Esophagus (tissue), 2 donors: ENCODE data around the gene PGBD4. TPM values are rescaled to one million over a fixed set of nuclear protein-coding genes. Genes with fewer than 3 reads are reported as not detected.

Experiments
- H3K27ac ChIP-seq, 2 donors: one replicate each; pipeline ENCODE4 v1.5.1; 2013; ENCODE audit warnings: low read depth in 2 of 2, mild to moderate bottlenecking in 2 of 2, inconsistent platforms in 1 of 2, low read length in 1 of 2, moderate library complexity in 1 of 2
- H3K27me3 ChIP-seq, 2 donors: one replicate each; pipeline ENCODE4 v1.6.1; 2013; ENCODE audit warnings: low read length in 2 of 2, control low read depth in 1 of 2, mild to moderate bottlenecking in 1 of 2; ENCODE audit not compliant: insufficient read depth in 2 of 2, control insufficient read depth in 1 of 2
- H3K36me3 ChIP-seq, 2 donors: one replicate each; pipeline ENCODE4 v1.6.1; 2013; ENCODE audit warnings: low read length in 1 of 2; ENCODE audit not compliant: control insufficient read depth in 2 of 2, insufficient read depth in 2 of 2
- H3K4me1 ChIP-seq, 2 donors: one replicate each; pipeline ENCODE4 v1.6.1; 2013; ENCODE audit warnings: low read length in 1 of 2; ENCODE audit not compliant: control insufficient read depth in 2 of 2, insufficient read depth in 2 of 2
- H3K4me3 ChIP-seq, 2 donors: one replicate each; pipeline ENCODE4 v1.5.1; 2013; ENCODE audit warnings: low read length in 2 of 2, mild to moderate bottlenecking in 2 of 2, low read depth in 1 of 2, moderate library complexity in 1 of 2
- H3K9me3 ChIP-seq, 2 donors: one replicate each; pipeline ENCODE4 v1.6.1; 2013; ENCODE audit warnings: mild to moderate bottlenecking in 2 of 2, low read depth in 1 of 2, low read length in 1 of 2, moderate library complexity in 1 of 2; ENCODE audit not compliant: control insufficient read depth in 2 of 2, insufficient read depth in 1 of 2
- WGBS, 2 donors: extraction: QIAGEN DNeasy Blood & Tissue Kit; methylation state at CpG; one replicate each; pipeline ENCODE4 v1.1.7; 2013; 5-methylcytosine and 5-hydroxymethylcytosine counted together
- polyA plus RNA-seq, 2 donors: library from polyadenylated mRNA; stranded (reverse); fragments of 200-250 nt; gene quantifications; one replicate each; pipeline ENCODE4 v1.2.3, GENCODE V29; 2013
- donor health status: healthy with polysubstance abuse.
- donor health status: Bipolar disorder and iron deficiency.

The PGBD4 gene
- under 1 TPM; 0.49 to 0.71 TPM for polyA plus RNA-seq

DNA sequence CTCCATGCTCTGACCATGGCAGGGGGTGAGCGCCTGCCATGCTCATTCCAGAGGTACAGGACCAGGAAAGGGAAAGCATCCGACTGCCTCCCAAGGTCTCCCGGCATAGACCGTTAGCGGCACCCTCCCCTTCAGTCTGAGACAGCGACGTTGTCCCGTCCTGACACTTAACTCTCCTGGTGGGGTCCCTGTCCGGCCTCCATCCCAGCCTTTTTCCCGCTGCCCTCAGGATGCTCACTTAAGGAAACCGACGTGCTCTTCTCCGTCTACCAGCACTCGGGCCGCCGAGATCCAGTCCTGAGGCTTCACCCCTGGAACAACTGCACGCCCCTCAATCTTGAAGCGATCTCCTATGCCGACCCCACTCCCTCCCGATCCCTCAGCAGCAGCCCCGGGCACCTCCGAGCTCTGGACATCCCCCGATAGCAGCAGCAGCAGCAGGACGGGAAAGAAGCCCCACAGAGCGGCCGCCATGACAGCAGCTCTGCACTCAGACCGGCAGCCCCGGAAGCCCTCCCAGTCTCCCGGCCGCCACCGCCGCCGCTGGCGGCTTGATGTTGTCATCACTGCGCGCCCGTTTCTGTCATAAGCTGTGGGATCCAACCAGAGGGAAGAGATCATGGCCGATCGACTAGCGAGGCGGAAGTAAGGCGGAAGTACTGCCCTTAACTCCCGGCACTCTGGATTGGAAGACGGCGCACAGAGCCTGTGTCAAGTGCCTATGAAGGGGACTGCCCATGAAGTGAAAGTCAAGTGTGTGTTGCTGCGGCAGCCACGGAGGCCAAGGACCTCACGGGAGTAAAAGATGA, at the start of gene PGBD4, which contains the start of gene EMC7:
Gene PGBD4 (plus strand): TSS at position 718 of the 809 bp plus-strand sequence. CDS start 449 bp downstream, outside the sequence.
Gene EMC7 (minus strand): TSS at position 497 of the 809 bp plus-strand sequence. CDS start 23 bp downstream, at position 474.
- Histone ChIP-seq H3K4me1 (peaks cover 0 to 2% of the 10 kb centered on the region in 2 donors), H3K4me3 (peak within 1 kb of the TSS; percentile 94 to 96), H3K27me3 (no peaks in the 10 kb centered on the region), H3K27ac (peak within 1 kb of the TSS; percentile 81 to 92), H3K9me3 (no peaks in the 10 kb centered on the region), H3K36me3 (no peaks in the 10 kb centered on the region)
- WGBS, 2 donors, result 0% methylated on average over 48 of the region's 48 CpGs

DNA sequence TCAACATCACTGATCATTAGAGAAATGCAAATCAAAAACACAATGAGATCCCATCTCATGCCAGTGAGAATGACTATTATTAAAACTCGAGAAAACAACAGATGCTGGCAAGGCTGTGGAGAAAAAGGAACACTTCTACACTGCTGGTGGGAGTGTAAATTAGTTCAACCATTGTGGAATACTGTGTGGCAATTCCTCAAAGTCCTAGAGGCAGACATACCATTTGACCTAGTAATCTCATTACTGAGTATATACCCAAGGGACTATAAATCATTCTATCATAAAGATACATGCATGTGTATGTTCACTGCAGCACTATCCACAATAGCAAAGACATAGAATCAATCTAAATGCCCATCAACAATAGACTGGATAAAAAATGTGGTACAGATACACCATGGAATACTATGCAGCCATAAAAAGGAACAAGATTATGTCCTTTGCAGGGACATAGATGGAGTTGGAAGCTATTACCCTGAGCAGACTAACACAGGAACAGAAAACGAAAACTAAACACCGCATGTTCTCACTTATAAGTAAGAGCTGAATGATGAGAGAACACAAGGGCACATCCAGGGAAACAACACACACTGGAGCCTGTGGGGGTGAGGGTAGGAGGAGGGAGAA, 47.7 kb upstream of the PGBD4 start:
- Histone ChIP-seq H3K4me3 (no peak overlapping the region), H3K27ac (no peak overlapping the region), H3K9me3 (no peaks in the 10 kb centered on the region), H3K27me3 (no peaks in the 10 kb centered on the region), H3K36me3 (no peaks in the 10 kb centered on the region), H3K4me1 (no peaks in the 10 kb centered on the region)
- WGBS, 2 donors, result 94 to 97% methylated on average over 3 of the region's 3 CpGs

- WGBS, 2 donors, result 61 to 62% methylated on average over 3 of the region's 3 CpGs
- Histone ChIP-seq H3K4me3 (no peak overlapping the region), H3K36me3 (no peaks in the 10 kb centered on the region), H3K27me3 (no peaks in the 10 kb centered on the region), H3K27ac (no peak overlapping the region), H3K9me3 (no peaks in the 10 kb centered on the region), H3K4me1 (no peaks in the 10 kb centered on the region)
Observed at GRCh38 chr15:34055868-34056595, 45.9 kb upstream of the PGBD4 start.

GRCh38 chr15:34056911-34057310, 45.0 kb upstream of the PGBD4 start:
- no peak overlapping the region for H3K27ac ChIP-seq
- H3K4me1 ChIP-seq, result no peaks in the 10 kb centered on the region
- WGBS, 2 donors, result 83 to 88% methylated on average over 5 of the region's 5 CpGs
- no peaks in the 10 kb centered on the region for H3K27me3 ChIP-seq
- no peaks in the 10 kb centered on the region for H3K9me3 ChIP-seq
- no peaks in the 10 kb centered on the region for H3K36me3 ChIP-seq
- no peak overlapping the region for H3K4me3 ChIP-seq

DNA sequence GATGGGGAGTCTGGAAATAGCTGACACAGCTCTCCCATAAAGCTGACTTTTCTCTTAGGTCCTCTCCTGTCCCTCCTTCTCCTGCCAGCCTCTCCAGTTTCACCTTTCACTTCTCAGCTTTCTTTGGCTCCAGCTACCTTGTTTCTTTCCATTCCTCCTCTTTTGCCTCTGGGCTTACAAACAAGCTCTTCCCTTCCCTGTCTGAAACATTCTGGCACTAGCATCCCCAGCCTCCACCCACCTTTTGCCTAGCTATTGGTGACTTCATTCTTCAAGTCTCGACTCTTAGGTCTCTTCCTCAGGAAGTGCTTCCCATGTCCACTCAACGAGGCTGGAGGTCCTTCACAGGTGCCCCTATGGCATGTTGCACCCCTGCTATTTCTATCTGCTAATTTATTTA, 42.4 kb upstream of the PGBD4 start:
- Histone ChIP-seq H3K36me3 (no peaks in the 10 kb centered on the region), H3K27me3 (no peaks in the 10 kb centered on the region), H3K27ac (no peak overlapping the region), H3K4me1 (no peaks in the 10 kb centered on the region), H3K4me3 (no peak overlapping the region), H3K9me3 (no peaks in the 10 kb centered on the region)
- 28 to 30% methylated on average over 2 of the region's 2 CpGs for WGBS, 2 donors

DNA sequence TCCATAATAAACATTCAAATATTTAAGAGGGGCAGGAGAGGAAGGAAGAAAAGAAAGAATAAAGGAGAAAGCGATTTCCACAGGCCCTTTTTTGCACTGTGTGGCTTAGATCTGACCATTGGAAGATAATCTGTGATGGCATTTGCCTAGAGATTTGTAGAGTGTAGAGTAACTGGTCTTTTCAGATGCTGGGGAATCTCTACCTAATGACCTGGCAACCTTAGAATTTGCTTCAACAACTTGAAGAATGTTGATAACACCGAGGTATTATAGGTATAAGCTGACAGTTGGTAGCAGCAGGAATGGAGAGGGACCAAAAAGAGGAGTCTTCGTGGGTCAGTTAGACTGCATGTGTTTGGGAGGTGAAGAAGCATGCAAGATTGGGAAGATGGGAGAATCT, 41.9 kb upstream of the PGBD4 start:
- Histone ChIP-seq H3K4me3 (no peak overlapping the region), H3K36me3 (no peaks in the 10 kb centered on the region), H3K4me1 (no peaks in the 10 kb centered on the region), H3K9me3 (no peaks in the 10 kb centered on the region), H3K27me3 (no peaks in the 10 kb centered on the region), H3K27ac (no peak overlapping the region)
- 71 to 73% methylated on average over 3 of the region's 3 CpGs for WGBS, 2 donors

DNA sequence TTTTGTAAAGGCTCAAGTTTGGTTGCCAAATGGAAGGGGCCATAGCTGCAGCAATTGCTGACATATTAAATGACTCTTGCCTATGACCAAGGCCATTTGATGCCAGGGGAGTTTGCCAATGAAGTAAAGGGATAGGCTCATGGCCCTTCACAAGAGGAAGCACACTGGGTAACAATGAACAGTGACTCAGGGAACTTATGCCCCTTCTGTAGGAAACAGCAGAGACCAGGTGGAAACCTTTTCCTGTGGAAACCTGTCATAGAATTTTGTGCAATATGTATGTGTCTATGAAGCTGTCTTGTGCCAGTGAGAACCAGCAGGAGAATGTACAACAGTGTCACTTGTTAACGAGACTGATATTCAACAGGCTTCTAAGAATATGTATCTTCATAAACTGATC, 37.4 kb upstream of the PGBD4 start:
- no peaks in the 10 kb centered on the region for H3K36me3 ChIP-seq
- no peak overlapping the region for H3K4me3 ChIP-seq
- no peak overlapping the region for H3K27ac ChIP-seq
- 0% methylated on average over 1 of the region's 1 CpG for WGBS, 2 donors
- no peaks in the 10 kb centered on the region for H3K27me3 ChIP-seq
- no peaks in the 10 kb centered on the region for H3K4me1 ChIP-seq
- no peaks in the 10 kb centered on the region for H3K9me3 ChIP-seq

DNA sequence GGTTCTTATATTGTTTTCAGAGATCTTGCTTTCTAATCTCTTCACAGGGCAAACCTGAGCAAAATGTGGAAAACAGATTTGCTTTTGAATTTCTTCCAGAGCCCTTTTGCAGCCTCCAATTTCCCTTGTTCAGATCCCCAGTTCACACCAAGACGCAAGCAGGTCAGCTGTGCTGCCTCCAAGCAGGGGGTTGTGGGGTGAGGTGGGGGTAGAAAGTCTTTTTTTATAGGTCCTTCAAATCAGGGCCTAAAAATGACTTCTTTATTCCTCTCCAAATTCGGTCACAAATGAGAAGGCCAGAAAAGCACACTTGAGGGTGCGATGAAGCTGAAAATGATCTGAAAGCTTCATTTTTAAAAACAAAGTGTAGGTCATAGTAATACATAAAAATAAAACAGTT, 36.6 kb upstream of the PGBD4 start:
- peak overlapping the region; percentile 40 to 71 for H3K27ac ChIP-seq
- H3K27me3 ChIP-seq, result no peaks in the 10 kb centered on the region
- H3K4me3 ChIP-seq, result no peak overlapping the region
- H3K36me3 ChIP-seq, result no peaks in the 10 kb centered on the region
- WGBS, 2 donors, result 69 to 78% methylated on average over 3 of the region's 3 CpGs
- H3K4me1 ChIP-seq, result no peaks in the 10 kb centered on the region
- H3K9me3 ChIP-seq, result no peaks in the 10 kb centered on the region

- Histone ChIP-seq H3K9me3 (no peaks in the 10 kb centered on the region), H3K36me3 (no peaks in the 10 kb centered on the region), H3K4me1 (no peaks in the 10 kb centered on the region), H3K4me3 (no peak overlapping the region), H3K27me3 (no peaks in the 10 kb centered on the region), H3K27ac (peak overlapping the region; percentile 63 to 71)
- 54 to 69% methylated on average over 8 of the region's 8 CpGs for WGBS, 2 donors
Observed at GRCh38 chr15:34065941-34066340, 35.9 kb upstream of the PGBD4 start.
